H1 (cell line): Measurements from ENCODE around the gene SLC15A1. TPM values are rescaled to one million over a fixed set of nuclear protein-coding genes. Genes with fewer than 3 reads are reported as not detected.

Source experiments
- ASH2L ChIP-seq: fragments of 200-600, 300-600 bp; sonication (generic); IDR thresholded peaks from one replicate; pipeline ENCODE4 v1.7.1; 2017; ENCODE audit warnings: low read length
- CHD7 ChIP-seq: fragments of 300-600 bp; sonication (generic); IDR thresholded peaks from 2 replicates; pipeline ENCODE4 v1.7.1; 2012; ENCODE audit warnings: low read length, moderate library complexity, mild to moderate bottlenecking, inconsistent platforms; ENCODE audit not compliant: insufficient replicate concordance
- KDM4A ChIP-seq: IDR thresholded peaks from one replicate; pipeline ENCODE4 v1.7.1; 2012; ENCODE audit warnings: low read depth, mild to moderate bottlenecking, moderate library complexity, low read length, inconsistent platforms; ENCODE audit not compliant: severe bottlenecking
- POLR2AphosphoS5 ChIP-seq: IDR thresholded peaks from 2 replicates; pipeline ENCODE4 v1.6.1; 2011; ENCODE audit warnings: low read depth, low read length
- polyA plus RNA-seq, 7 experiments: library from polyadenylated mRNA; depleted of rRNA in 3 of 7; stranded (reverse) in 5 of 7; unstranded in 2 of 7; fragments of >200 nt in 5 of 7; fragments of 200-250 nt in 2 of 7; gene quantifications; 1 replicate in 5 of 7; 2 replicates in 1 of 7; 4 replicates in 1 of 7; pipeline versions ENCODE4 v1.2.1 to v1.2.3, GENCODE V29; 2011 to 2013; ENCODE audit warnings: missing spikeins in 2 of 7, mixed read lengths in 2 of 7
- total RNA-seq: library from RNA; stranded (reverse); fragmentation: NEBNext Ultra II Directional; extraction: Animal tissue kit (Norgen Biotek cat#: 25700); gene quantifications from 2 replicates; pipeline ENCODE4 v1.2.1, GENCODE V29; 2021

SLC15A1 gene
- total and polyA plus RNA-seq, 2 of the 8 experiments (the other 6 are each of a cell fraction or from before 2014, with no cell fraction given) = 1.3 to 2.4 TPM

GRCh38 chr13:98798849-98799645 lies 46.6 kb upstream of the SLC15A1 start (continued):
- TF ChIP-seq CHD7 (no peak), ASH2L (no peak), POLR2AphosphoS5 (no peak), KDM4A (no peak)
- TF ChIP-seq, all 59 proteins: peak for 0
